K562 (cell line): ENCODE results near the gene TMEM222. TPM values are rescaled to one million over a fixed set of nuclear protein-coding genes. Genes with fewer than 3 reads are reported as not detected.

Experiments
- EGR1 ChIP-seq: fragments of 450-650 bp; conservative IDR thresholded peaks from 2 replicates; pipeline ENCODE4 v1.6.1; 2017; ENCODE audit warnings: mild to moderate bottlenecking
- MEF2A ChIP-seq: IDR thresholded peaks from 2 replicates; pipeline ENCODE4 v1.6.1; 2011; ENCODE audit warnings: low read depth, mild to moderate bottlenecking, low read length, moderate library complexity; ENCODE audit not compliant: control insufficient read depth
- NFRKB ChIP-seq: fragments of 450-650 bp; IDR thresholded peaks from 2 replicates; pipeline ENCODE4 v1.6.1; 2016; ENCODE audit warnings: low read depth
- PCBP2 ChIP-seq: fragments of 200-400 bp; formaldehyde crosslinking; IDR thresholded peaks from 2 replicates; pipeline ENCODE4 v1.6.1; 2018; ENCODE audit warnings: low read length, low read depth, mild to moderate bottlenecking, moderate library complexity; ENCODE audit not compliant: poor library complexity, severe bottlenecking
- RFX7 ChIP-seq: fragments of 250-450 bp; sonication (Bioruptor Pico); IDR thresholded peaks from 2 replicates; pipeline ENCODE4 v1.5.1; 2021; ENCODE audit warnings: mild to moderate bottlenecking
- SNRNP70 ChIP-seq: fragments of 200-400 bp; formaldehyde crosslinking; optimal IDR thresholded peaks from 2 replicates; pipeline ENCODE3; 2017; ENCODE audit warnings: low read depth, low read length
- TRIM28 ChIP-seq: fragments of 450-650 bp; IDR thresholded peaks from 2 replicates; pipeline ENCODE4 v1.6.1; 2017
- ZFP36 ChIP-seq: fragments of 150-350 bp; IDR thresholded peaks from 2 replicates; pipeline ENCODE4 v1.6.1; 2018; ENCODE audit warnings: low read length, low read depth; ENCODE audit not compliant: partially characterized antibody
- ZKSCAN3 ChIP-seq: fragments of 250-450 bp; sonication (Bioruptor Pico); IDR thresholded peaks from 2 replicates; pipeline ENCODE4 v1.4.0; 2020
- ZNF121 ChIP-seq: sonication (generic); formaldehyde crosslinking; conservative IDR thresholded peaks from 2 replicates; pipeline ENCODE4 v1.8.0; 2022; ENCODE audit warnings: missing genetic modification reagents
- polyA plus RNA-seq, 8 experiments: library from polyadenylated mRNA; depleted of rRNA in 4 of 8; stranded (reverse) in 5 of 8; unstranded in 3 of 8; fragments of >200 nt; fragmentation: Nextera tagmentation in 2 of 8; fragmentation: Illumina TruSeq in 1 of 8; extraction: Ambion mirVana in 2 of 8; extraction: Trizol in 1 of 8; gene quantifications; 2 replicates each; pipeline versions ENCODE4 v1.2.1 to v1.2.3, GENCODE V29; 2011 to 2014; ENCODE audit warnings: inconsistent platforms in 1 of 8, missing spikeins in 1 of 8
- total RNA-seq, 7 experiments: library from RNA; depleted of rRNA in 6 of 7; stranded (reverse); fragments of >200 nt in 6 of 7; fragmentation: Illumina TruSeq in 2 of 7; extraction: Trizol in 2 of 7; gene quantifications; 2 replicates each; pipeline versions ENCODE4 v1.2.1 to v1.2.3, GENCODE V29; 2011 to 2021; ENCODE audit warnings: low replicate concordance in 1 of 7
- TF ChIP-seq, protein P1 (sequence below): fragments of 250-450 bp; sonication (Bioruptor Pico); IDR thresholded peaks from 2 replicates; pipeline ENCODE4 v1.5.0; 2021
- TF ChIP-seq, protein P2 (sequence below): sonication (generic); formaldehyde crosslinking; IDR thresholded peaks from 2 replicates; pipeline ENCODE4 v1.8.1; 2023; ENCODE audit warnings: mild to moderate bottlenecking, missing genetic modification reagents
- TF ChIP-seq, protein P3 (sequence below): fragments of 450-650 bp; formaldehyde crosslinking; IDR thresholded peaks from 2 replicates; pipeline ENCODE4 v1.4.0; 2020; ENCODE audit warnings: mild to moderate bottlenecking, moderate library complexity
- TF ChIP-seq, protein P4 (sequence below): fragments of 450-650 bp; IDR thresholded peaks from 2 replicates; pipeline ENCODE4 v1.6.1; 2016; ENCODE audit warnings: borderline replicate concordance

Gene TMEM222
- total and polyA plus RNA-seq, 9 of the 15 experiments (the other 6 are each of a cell fraction or from before 2014, with no cell fraction given) = 6.9 to 48.0 (median 32.8) TPM

DNA sequence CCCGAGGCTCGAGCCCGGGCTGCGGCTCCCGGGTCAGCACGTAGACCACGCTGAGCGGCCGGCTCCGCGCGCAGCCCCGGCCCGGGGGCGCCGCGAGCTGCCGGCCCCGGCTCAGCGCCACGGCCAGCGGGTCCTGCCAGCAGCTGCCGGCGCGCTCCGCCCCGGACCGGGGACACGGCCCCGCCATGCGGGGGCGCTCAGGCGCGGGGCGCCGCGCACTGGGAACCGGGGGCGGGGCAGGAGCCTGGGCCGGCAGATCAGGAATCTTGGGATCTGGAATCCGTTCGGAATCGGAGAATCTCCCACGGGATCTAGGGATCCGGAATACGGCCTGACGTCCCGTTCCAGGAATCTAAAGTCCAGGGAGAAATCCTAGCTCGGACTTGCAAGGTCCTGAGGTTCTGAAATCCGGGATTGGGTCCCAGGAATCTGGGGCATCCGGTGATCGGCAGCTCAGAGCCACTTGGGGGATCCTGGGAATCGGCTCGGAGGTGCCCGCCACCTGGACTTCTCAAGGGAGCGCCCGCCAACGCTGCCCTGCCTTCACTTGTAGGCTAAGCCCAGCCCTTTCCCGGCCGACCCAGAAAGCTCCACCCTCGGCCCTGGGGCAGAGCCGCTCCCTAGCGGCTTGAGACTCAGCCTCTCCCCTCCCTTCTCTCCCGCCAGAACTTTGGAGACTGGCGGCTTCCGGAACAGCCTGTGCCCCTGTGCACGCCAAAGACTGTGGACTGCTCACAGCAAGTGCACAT lies 44.6 kb downstream of the TMEM222 start, which contains the start of gene MAP3K6 (continued):
- TF ChIP-seq, protein P1, sequence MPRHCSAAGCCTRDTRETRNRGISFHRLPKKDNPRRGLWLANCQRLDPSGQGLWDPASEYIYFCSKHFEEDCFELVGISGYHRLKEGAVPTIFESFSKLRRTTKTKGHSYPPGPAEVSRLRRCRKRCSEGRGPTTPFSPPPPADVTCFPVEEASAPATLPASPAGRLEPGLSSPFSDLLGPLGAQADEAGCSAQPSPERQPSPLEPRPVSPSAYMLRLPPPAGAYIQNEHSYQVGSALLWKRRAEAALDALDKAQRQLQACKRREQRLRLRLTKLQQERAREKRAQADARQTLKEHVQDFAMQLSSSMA = no peak
- no peak for TF ChIP-seq NFRKB
- TF ChIP-seq TRIM28 = no peak
- TF ChIP-seq, protein P2, sequence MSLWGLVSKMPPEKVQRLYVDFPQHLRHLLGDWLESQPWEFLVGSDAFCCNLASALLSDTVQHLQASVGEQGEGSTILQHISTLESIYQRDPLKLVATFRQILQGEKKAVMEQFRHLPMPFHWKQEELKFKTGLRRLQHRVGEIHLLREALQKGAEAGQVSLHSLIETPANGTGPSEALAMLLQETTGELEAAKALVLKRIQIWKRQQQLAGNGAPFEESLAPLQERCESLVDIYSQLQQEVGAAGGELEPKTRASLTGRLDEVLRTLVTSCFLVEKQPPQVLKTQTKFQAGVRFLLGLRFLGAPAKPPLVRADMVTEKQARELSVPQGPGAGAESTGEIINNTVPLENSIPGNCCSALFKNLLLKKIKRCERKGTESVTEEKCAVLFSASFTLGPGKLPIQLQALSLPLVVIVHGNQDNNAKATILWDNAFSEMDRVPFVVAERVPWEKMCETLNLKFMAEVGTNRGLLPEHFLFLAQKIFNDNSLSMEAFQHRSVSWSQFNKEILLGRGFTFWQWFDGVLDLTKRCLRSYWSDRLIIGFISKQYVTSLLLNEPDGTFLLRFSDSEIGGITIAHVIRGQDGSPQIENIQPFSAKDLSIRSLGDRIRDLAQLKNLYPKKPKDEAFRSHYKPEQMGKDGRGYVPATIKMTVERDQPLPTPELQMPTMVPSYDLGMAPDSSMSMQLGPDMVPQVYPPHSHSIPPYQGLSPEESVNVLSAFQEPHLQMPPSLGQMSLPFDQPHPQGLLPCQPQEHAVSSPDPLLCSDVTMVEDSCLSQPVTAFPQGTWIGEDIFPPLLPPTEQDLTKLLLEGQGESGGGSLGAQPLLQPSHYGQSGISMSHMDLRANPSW (CRISPR knock-in tag) = peak; percentile 64; the same call in 1 of the 2 replicates
- TF ChIP-seq EGR1 = peak; percentile 63
- TF ChIP-seq ZKSCAN3 (CRISPR knock-in tag) = no peak
- TF ChIP-seq, protein P3, sequence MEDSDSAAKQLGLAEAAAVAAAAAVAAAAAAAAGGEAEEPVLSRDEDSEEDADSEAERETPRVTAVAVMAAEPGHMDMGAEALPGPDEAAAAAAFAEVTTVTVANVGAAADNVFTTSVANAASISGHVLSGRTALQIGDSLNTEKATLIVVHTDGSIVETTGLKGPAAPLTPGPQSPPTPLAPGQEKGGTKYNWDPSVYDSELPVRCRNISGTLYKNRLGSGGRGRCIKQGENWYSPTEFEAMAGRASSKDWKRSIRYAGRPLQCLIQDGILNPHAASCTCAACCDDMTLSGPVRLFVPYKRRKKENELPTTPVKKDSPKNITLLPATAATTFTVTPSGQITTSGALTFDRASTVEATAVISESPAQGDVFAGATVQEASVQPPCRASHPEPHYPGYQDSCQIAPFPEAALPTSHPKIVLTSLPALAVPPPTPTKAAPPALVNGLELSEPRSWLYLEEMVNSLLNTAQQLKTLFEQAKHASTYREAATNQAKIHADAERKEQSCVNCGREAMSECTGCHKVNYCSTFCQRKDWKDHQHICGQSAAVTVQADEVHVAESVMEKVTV (CRISPR knock-in tag) = peak; percentile 36; the same call in 1 of the 2 replicates
- no peak for TF ChIP-seq ZFP36
- TF ChIP-seq, protein P4, sequence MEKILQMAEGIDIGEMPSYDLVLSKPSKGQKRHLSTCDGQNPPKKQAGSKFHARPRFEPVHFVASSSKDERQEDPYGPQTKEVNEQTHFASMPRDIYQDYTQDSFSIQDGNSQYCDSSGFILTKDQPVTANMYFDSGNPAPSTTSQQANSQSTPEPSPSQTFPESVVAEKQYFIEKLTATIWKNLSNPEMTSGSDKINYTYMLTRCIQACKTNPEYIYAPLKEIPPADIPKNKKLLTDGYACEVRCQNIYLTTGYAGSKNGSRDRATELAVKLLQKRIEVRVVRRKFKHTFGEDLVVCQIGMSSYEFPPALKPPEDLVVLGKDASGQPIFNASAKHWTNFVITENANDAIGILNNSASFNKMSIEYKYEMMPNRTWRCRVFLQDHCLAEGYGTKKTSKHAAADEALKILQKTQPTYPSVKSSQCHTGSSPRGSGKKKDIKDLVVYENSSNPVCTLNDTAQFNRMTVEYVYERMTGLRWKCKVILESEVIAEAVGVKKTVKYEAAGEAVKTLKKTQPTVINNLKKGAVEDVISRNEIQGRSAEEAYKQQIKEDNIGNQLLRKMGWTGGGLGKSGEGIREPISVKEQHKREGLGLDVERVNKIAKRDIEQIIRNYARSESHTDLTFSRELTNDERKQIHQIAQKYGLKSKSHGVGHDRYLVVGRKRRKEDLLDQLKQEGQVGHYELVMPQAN = no peak; the same call in 1 of the 2 replicates
- TF ChIP-seq PCBP2 = no peak
- no peak for TF ChIP-seq SNRNP70
- no peak for TF ChIP-seq ZNF121 (CRISPR knock-in tag)
- TF ChIP-seq MEF2A = no peak
- no peak for TF ChIP-seq RFX7
